CD14-positive monocyte (primary cell): ENCODE data around the gene MAST4. TPM values are rescaled to one million over a fixed set of nuclear protein-coding genes. Genes with fewer than 3 reads are reported as not detected.

ENCODE experiments used
- DNase-seq, 3 donors: peaks; one replicate each; pipeline ENCODE4 v3.0.0-alpha.2; 2011 to 2022
- H2AFZ ChIP-seq: 2 replicates; pipeline ENCODE4 v1.6.0; 2012; ENCODE audit warnings: mild to moderate bottlenecking, low read depth, low read length, inconsistent platforms; ENCODE audit not compliant: insufficient read depth, poor library complexity, severe bottlenecking
- H3K27ac ChIP-seq, 2 donors: 1 replicate in 1 of 2; 2 replicates in 1 of 2; pipeline ENCODE4 v1.5.1; 2012 to 2013; ENCODE audit warnings: low read length in 2 of 2, control low read depth in 1 of 2, inconsistent platforms in 1 of 2, low read depth in 1 of 2, mild to moderate bottlenecking in 1 of 2
- H3K27me3 ChIP-seq, 2 donors: one replicate each; pipeline versions ENCODE4 v1.6.0 to v1.6.1; 2011 to 2013; ENCODE audit warnings: low read length in 2 of 2; ENCODE audit not compliant: control insufficient read depth in 2 of 2, insufficient read depth in 2 of 2
- H3K36me3 ChIP-seq, 2 donors: replicated peaks in 1 of 2; 1 replicate in 1 of 2; 2 replicates in 1 of 2; pipeline versions ENCODE4 v1.5.1 to v1.6.1; 2012 to 2013; ENCODE audit warnings: low read length in 2 of 2, control low read depth in 1 of 2, inconsistent platforms in 1 of 2, mild to moderate bottlenecking in 1 of 2; ENCODE audit not compliant: insufficient read depth in 2 of 2, control insufficient read depth in 1 of 2
- H3K4me1 ChIP-seq, 2 donors: 1 replicate in 1 of 2; 2 replicates in 1 of 2; pipeline versions ENCODE4 v1.5.1 to v1.6.1; 2012 to 2013; ENCODE audit warnings: low read length in 2 of 2, control low read depth in 1 of 2, inconsistent platforms in 1 of 2, mild to moderate bottlenecking in 1 of 2, moderate library complexity in 1 of 2; ENCODE audit not compliant: insufficient read depth in 2 of 2, control insufficient read depth in 1 of 2
- H3K4me2 ChIP-seq: replicated peaks from 2 replicates; pipeline ENCODE3; 2012; ENCODE audit warnings: low read length, moderate library complexity, mild to moderate bottlenecking; ENCODE audit not compliant: poor library complexity, severe bottlenecking; ENCODE audit errors: extremely low read depth
- H3K4me3 ChIP-seq, 3 experiments: fragments of 200-600 bp in 1 of 3; sonication (generic) in 1 of 3; replicated peaks in 1 of 3; 1 replicate in 2 of 3; 2 replicates in 1 of 3; pipeline ENCODE4 v1.5.1; 2011 to 2013; ENCODE audit warnings: low read length in 3 of 3, mild to moderate bottlenecking in 3 of 3, control low read depth in 2 of 3, low read depth in 2 of 3, inconsistent platforms in 1 of 3, moderate library complexity in 1 of 3
- H3K79me2 ChIP-seq: 2 replicates; pipeline ENCODE4 v1.6.0; 2012; ENCODE audit warnings: mild to moderate bottlenecking, control low read depth, inconsistent platforms, low read length, moderate library complexity; ENCODE audit not compliant: insufficient read depth
- H3K9ac ChIP-seq: 2 replicates; pipeline ENCODE4 v1.6.0; 2017; ENCODE audit warnings: low read length, mild to moderate bottlenecking; ENCODE audit not compliant: insufficient read depth, poor library complexity, severe bottlenecking
- H3K9me3 ChIP-seq, 2 donors: replicated peaks in 1 of 2; 1 replicate in 1 of 2; 2 replicates in 1 of 2; pipeline versions ENCODE4 v1.5.1 to v1.6.1; 2012 to 2013; ENCODE audit warnings: low read length in 2 of 2, control low read depth in 1 of 2; ENCODE audit not compliant: control insufficient read depth in 1 of 2, insufficient read depth in 1 of 2
- H4K20me1 ChIP-seq: 2 replicates; pipeline ENCODE4 v1.6.0; 2012; ENCODE audit warnings: mild to moderate bottlenecking, low read length, control low read depth, moderate library complexity; ENCODE audit not compliant: insufficient read depth
- H3K27ac Mint-ChIP-seq, 7 donors: one replicate each; pipeline ENCODE4 v1.8.0; 2020; ENCODE audit warnings: mild to moderate bottlenecking in 7 of 7, mixed read lengths in 7 of 7, moderate library complexity in 6 of 7, inconsistent platforms in 2 of 7
- H3K27me3 Mint-ChIP-seq, 3 donors: one replicate each; pipeline ENCODE4 v1.8.0; 2021 to 2022; ENCODE audit warnings: low read depth in 3 of 3, mild to moderate bottlenecking in 3 of 3, mixed read lengths in 3 of 3, moderate library complexity in 3 of 3, inconsistent platforms in 1 of 3
- H3K36me3 Mint-ChIP-seq, 2 donors: one replicate each; pipeline ENCODE4 v1.8.0; 2020; ENCODE audit warnings: mixed read lengths in 2 of 2, inconsistent platforms in 1 of 2, mild to moderate bottlenecking in 1 of 2
- H3K4me1 Mint-ChIP-seq: one replicate; pipeline ENCODE4 v1.8.0; 2020; ENCODE audit warnings: mild to moderate bottlenecking, mixed read lengths
- H3K4me3 Mint-ChIP-seq, 2 donors: one replicate each; pipeline ENCODE4 v1.8.0; 2020; ENCODE audit warnings: mild to moderate bottlenecking in 2 of 2, mixed read lengths in 2 of 2, moderate library complexity in 1 of 2
- H3K9me3 Mint-ChIP-seq, 7 donors: one replicate each; pipeline ENCODE4 v1.8.0; 2020 to 2022; ENCODE audit warnings: mixed read lengths in 7 of 7, mild to moderate bottlenecking in 6 of 7, moderate library complexity in 6 of 7, inconsistent platforms in 2 of 7
- CTCF ChIP-seq: fragments of 200-600 bp; IDR thresholded peaks from one replicate; pipeline ENCODE4 v1.8.0; 2022; ENCODE audit warnings: antibody characterized with exemption, mild to moderate bottlenecking
- WGBS: methylation state at CpG from one replicate; pipeline ENCODE4 v1.1.5; 2013; ENCODE audit warnings: missing lambda C conversion rate; ENCODE audit not compliant: insufficient coverage; 5-methylcytosine and 5-hydroxymethylcytosine counted together
- intact Hi-C, 2 donors: fragments of 100-400 bp; cut with micrococcal nuclease; formaldehyde crosslinking; loops; one replicate each; pipeline versions ENCODE4 v1.15.0 to v1.15.1; 2023
- polyA plus RNA-seq, 3 donors: library from polyadenylated mRNA; depleted of rRNA in 1 of 3; unstranded in 2 of 3; stranded (reverse) in 1 of 3; fragments of 300-500 nt in 2 of 3; fragments of >200 nt in 1 of 3; fragmentation: Illumina TruSeq in 2 of 3; gene quantifications; 1 replicate in 2 of 3; 2 replicates in 1 of 3; pipeline ENCODE4 v1.2.3, GENCODE V29; 2012 to 2021

The MAST4 gene
- polyA plus RNA-seq, 3 donors = 0.03 to 0.24 TPM; not detected in 1

GRCh38 chr5:67200809-67201562 is 604.8 kb downstream of the MAST4 start:
- peak overlapping the region in 3 of 7 donors; percentile 11 to 66 (median 22) for H3K27ac Mint-ChIP-seq
- no peak overlapping the region for H3K4me3 Mint-ChIP-seq
- TF ChIP-seq CTCF = no peak

GRCh38 chr5:67201897-67202549 is 605.8 kb downstream of the MAST4 start:
- H3K4me1 Mint-ChIP-seq = peaks cover 83% of the 10 kb centered on the region
- H3K27me3 ChIP-seq = no peaks in the 10 kb centered on the region
- H3K9ac ChIP-seq = no peak overlapping the region
- peaks cover 6% of the 10 kb centered on the region for H3K79me2 ChIP-seq
- no peak overlapping the region for H3K4me3 ChIP-seq
- H3K36me3 ChIP-seq = no peaks in the 10 kb centered on the region
- H3K36me3 Mint-ChIP-seq = no peaks in the 10 kb centered on the region
- no peak overlapping the region for H3K27ac ChIP-seq
- no peaks in the 10 kb centered on the region for H3K9me3 ChIP-seq
- H2AFZ ChIP-seq = no peak overlapping the region
- no peak for DNase-seq
- peaks cover 82 to 91% of the 10 kb centered on the region in 2 donors for H3K4me1 ChIP-seq
- H3K27ac Mint-ChIP-seq = peak overlapping the region in 3 of 7 donors; percentile 18 to 66 (median 30)
- no peaks in the 10 kb centered on the region for H4K20me1 ChIP-seq
- peaks cover 0 to 2% (median 0%) of the 10 kb centered on the region in 7 donors for H3K9me3 Mint-ChIP-seq
- peak overlapping the region; percentile 44 for H3K4me2 ChIP-seq
- WGBS = 100% methylated on average over 3 of the region's 6 CpGs
- no peak for TF ChIP-seq CTCF
- intact Hi-C loops = no loop called here
- H3K27me3 Mint-ChIP-seq = peaks cover 0 to 3% (median 1%) of the 10 kb centered on the region in 3 donors
- H3K4me3 Mint-ChIP-seq = no peak overlapping the region

More at GRCh38 chr5:67200809-67201562, 604.8 kb downstream of the MAST4 start:
- H3K4me2 ChIP-seq = no peak overlapping the region
- peaks cover 17% of the 10 kb centered on the region for H3K79me2 ChIP-seq
- no CpG with 5 or more reads among the region's 2 CpGs for WGBS
- no peaks in the 10 kb centered on the region for H3K9me3 ChIP-seq
- H3K27ac ChIP-seq = no peak overlapping the region
- H3K36me3 ChIP-seq = no peaks in the 10 kb centered on the region
- H3K9me3 Mint-ChIP-seq = peaks cover 0 to 2% (median 0%) of the 10 kb centered on the region in 7 donors
- no peak overlapping the region for H3K9ac ChIP-seq
- H3K27me3 ChIP-seq = no peaks in the 10 kb centered on the region
- H3K4me3 ChIP-seq = no peak overlapping the region
- intact Hi-C loops = no loop called here
- peaks cover 82 to 91% of the 10 kb centered on the region in 2 donors for H3K4me1 ChIP-seq
- no peaks in the 10 kb centered on the region for H4K20me1 ChIP-seq
- H3K27me3 Mint-ChIP-seq = peaks cover 0 to 3% (median 1%) of the 10 kb centered on the region in 3 donors
- H2AFZ ChIP-seq = no peak overlapping the region
- H3K4me1 Mint-ChIP-seq = peaks cover 82% of the 10 kb centered on the region
- no peak for DNase-seq
- no peaks in the 10 kb centered on the region for H3K36me3 Mint-ChIP-seq
